H1 (cell line): ENCODE data around the gene IFT122. TPM values are rescaled to one million over a fixed set of nuclear protein-coding genes. Genes with fewer than 3 reads are reported as not detected.

Source experiments
- RBBP5 ChIP-seq: IDR thresholded peaks from 2 replicates; pipeline ENCODE4 v1.7.1; 2012; ENCODE audit warnings: low read depth, mild to moderate bottlenecking, inconsistent platforms, low read length, moderate library complexity, borderline replicate concordance
- SP4 ChIP-seq: IDR thresholded peaks from 2 replicates; pipeline ENCODE4 v1.6.1; 2012; ENCODE audit warnings: low read length, inconsistent platforms
- polyA plus RNA-seq, 7 experiments: library from polyadenylated mRNA; depleted of rRNA in 3 of 7; stranded (reverse) in 5 of 7; unstranded in 2 of 7; fragments of >200 nt in 5 of 7; fragments of 200-250 nt in 2 of 7; gene quantifications; 1 replicate in 5 of 7; 2 replicates in 1 of 7; 4 replicates in 1 of 7; pipeline versions ENCODE4 v1.2.1 to v1.2.3, GENCODE V29; 2011 to 2013; ENCODE audit warnings: missing spikeins in 2 of 7, mixed read lengths in 2 of 7
- total RNA-seq: library from RNA; stranded (reverse); fragmentation: NEBNext Ultra II Directional; extraction: Animal tissue kit (Norgen Biotek cat#: 25700); gene quantifications from 2 replicates; pipeline ENCODE4 v1.2.1, GENCODE V29; 2021
- TF ChIP-seq, protein P1 (sequence below): fragments of 300-600 bp; sonication (generic); IDR thresholded peaks from 2 replicates; pipeline ENCODE4 v1.7.1; 2012; ENCODE audit warnings: low read length, moderate library complexity, mild to moderate bottlenecking, inconsistent platforms; ENCODE audit not compliant: insufficient replicate concordance

Gene IFT122
- total and polyA plus RNA-seq, 2 of the 8 experiments (the other 6 are each of a cell fraction or from before 2014, with no cell fraction given), result 23.7 to 25.1 TPM

DNA sequence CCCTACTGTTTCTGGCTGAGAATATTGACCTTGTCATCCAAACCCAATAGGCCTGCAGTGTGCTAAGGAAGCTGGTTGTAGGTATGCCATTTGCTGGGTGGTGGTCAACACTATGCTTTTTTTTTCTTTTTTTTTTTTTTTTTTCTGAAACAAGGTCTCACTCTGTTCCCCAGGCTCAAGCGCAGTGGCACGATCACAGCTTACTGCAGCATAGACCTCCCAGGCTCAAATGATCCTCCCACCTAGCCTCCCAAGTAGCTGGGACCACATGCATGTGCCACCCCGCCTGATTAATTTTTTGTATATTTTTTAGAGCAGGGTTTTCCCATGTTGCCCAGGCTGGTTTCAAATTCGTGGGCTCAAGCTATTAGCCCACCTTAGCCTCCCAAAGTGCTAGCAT lies 52.7 kb downstream of the IFT122 start (continued):
- TF ChIP-seq, protein P1, sequence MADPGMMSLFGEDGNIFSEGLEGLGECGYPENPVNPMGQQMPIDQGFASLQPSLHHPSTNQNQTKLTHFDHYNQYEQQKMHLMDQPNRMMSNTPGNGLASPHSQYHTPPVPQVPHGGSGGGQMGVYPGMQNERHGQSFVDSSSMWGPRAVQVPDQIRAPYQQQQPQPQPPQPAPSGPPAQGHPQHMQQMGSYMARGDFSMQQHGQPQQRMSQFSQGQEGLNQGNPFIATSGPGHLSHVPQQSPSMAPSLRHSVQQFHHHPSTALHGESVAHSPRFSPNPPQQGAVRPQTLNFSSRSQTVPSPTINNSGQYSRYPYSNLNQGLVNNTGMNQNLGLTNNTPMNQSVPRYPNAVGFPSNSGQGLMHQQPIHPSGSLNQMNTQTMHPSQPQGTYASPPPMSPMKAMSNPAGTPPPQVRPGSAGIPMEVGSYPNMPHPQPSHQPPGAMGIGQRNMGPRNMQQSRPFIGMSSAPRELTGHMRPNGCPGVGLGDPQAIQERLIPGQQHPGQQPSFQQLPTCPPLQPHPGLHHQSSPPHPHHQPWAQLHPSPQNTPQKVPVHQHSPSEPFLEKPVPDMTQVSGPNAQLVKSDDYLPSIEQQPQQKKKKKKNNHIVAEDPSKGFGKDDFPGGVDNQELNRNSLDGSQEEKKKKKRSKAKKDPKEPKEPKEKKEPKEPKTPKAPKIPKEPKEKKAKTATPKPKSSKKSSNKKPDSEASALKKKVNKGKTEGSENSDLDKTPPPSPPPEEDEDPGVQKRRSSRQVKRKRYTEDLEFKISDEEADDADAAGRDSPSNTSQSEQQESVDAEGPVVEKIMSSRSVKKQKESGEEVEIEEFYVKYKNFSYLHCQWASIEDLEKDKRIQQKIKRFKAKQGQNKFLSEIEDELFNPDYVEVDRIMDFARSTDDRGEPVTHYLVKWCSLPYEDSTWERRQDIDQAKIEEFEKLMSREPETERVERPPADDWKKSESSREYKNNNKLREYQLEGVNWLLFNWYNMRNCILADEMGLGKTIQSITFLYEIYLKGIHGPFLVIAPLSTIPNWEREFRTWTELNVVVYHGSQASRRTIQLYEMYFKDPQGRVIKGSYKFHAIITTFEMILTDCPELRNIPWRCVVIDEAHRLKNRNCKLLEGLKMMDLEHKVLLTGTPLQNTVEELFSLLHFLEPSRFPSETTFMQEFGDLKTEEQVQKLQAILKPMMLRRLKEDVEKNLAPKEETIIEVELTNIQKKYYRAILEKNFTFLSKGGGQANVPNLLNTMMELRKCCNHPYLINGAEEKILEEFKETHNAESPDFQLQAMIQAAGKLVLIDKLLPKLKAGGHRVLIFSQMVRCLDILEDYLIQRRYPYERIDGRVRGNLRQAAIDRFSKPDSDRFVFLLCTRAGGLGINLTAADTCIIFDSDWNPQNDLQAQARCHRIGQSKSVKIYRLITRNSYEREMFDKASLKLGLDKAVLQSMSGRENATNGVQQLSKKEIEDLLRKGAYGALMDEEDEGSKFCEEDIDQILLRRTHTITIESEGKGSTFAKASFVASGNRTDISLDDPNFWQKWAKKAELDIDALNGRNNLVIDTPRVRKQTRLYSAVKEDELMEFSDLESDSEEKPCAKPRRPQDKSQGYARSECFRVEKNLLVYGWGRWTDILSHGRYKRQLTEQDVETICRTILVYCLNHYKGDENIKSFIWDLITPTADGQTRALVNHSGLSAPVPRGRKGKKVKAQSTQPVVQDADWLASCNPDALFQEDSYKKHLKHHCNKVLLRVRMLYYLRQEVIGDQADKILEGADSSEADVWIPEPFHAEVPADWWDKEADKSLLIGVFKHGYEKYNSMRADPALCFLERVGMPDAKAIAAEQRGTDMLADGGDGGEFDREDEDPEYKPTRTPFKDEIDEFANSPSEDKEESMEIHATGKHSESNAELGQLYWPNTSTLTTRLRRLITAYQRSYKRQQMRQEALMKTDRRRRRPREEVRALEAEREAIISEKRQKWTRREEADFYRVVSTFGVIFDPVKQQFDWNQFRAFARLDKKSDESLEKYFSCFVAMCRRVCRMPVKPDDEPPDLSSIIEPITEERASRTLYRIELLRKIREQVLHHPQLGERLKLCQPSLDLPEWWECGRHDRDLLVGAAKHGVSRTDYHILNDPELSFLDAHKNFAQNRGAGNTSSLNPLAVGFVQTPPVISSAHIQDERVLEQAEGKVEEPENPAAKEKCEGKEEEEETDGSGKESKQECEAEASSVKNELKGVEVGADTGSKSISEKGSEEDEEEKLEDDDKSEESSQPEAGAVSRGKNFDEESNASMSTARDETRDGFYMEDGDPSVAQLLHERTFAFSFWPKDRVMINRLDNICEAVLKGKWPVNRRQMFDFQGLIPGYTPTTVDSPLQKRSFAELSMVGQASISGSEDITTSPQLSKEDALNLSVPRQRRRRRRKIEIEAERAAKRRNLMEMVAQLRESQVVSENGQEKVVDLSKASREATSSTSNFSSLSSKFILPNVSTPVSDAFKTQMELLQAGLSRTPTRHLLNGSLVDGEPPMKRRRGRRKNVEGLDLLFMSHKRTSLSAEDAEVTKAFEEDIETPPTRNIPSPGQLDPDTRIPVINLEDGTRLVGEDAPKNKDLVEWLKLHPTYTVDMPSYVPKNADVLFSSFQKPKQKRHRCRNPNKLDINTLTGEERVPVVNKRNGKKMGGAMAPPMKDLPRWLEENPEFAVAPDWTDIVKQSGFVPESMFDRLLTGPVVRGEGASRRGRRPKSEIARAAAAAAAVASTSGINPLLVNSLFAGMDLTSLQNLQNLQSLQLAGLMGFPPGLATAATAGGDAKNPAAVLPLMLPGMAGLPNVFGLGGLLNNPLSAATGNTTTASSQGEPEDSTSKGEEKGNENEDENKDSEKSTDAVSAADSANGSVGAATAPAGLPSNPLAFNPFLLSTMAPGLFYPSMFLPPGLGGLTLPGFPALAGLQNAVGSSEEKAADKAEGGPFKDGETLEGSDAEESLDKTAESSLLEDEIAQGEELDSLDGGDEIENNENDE, result no peak
- TF ChIP-seq RBBP5 (no peak), SP4 (no peak)
- TF ChIP-seq, all 59 proteins: peak for 0
